ENCODE data around the gene GSE1.

The GSE1 gene

GRCh38 chr16:85637061-85637807 is 24.1 kb downstream of the GSE1 start:
- no peak for DNase-seq

GRCh38 chr16:85637808-85638647 is 24.9 kb downstream of the GSE1 start:
- DNase-seq, result no peak

- no peak for DNase-seq
These were observed 25.7 kb downstream of the GSE1 start for GRCh38 chr16:85638695-85639409.

- no peak for DNase-seq
These were observed 26.6 kb downstream of the GSE1 start for GRCh38 chr16:85639529-85640253.

- no peak for DNase-seq
These were observed 27.1 kb downstream of the GSE1 start for GRCh38 chr16:85640254-85640558.

- DNase-seq, result no peak
These were observed 27.5 kb downstream of the GSE1 start for GRCh38 chr16:85640585-85640984.

GRCh38 chr16:85641305-85641704 is 28.2 kb downstream of the GSE1 start:
- DNase-seq, result no peak

GRCh38 chr16:85641776-85642176 is 28.7 kb downstream of the GSE1 start:
- DNase-seq, result no peak

GRCh38 chr16:85642762-85643358 is 29.7 kb downstream of the GSE1 start:
- no peak for DNase-seq

GRCh38 chr16:85643631-85644030 is 30.5 kb downstream of the GSE1 start:
- DNase-seq, result no peak

GRCh38 chr16:85644093-85644712 is 31.1 kb downstream of the GSE1 start:
- DNase-seq, result no peak

- DNase-seq, result no peak
These were observed 32.0 kb downstream of the GSE1 start for GRCh38 chr16:85645021-85645589.

- no peak for DNase-seq
These were observed 33.3 kb downstream of the GSE1 start for GRCh38 chr16:85646358-85646907.

GRCh38 chr16:85646976-85647375 is 33.9 kb downstream of the GSE1 start:
- DNase-seq, result no peak

- DNase-seq, result no peak
These were observed 35.1 kb downstream of the GSE1 start for GRCh38 chr16:85648070-85648714.

GRCh38 chr16:85648805-85649204 is 35.7 kb downstream of the GSE1 start:
- peak; percentile 32 for DNase-seq

GRCh38 chr16:85649411-85650134 is 36.5 kb downstream of the GSE1 start:
- DNase-seq, result no peak

- DNase-seq, result no peak
These were observed 37.2 kb downstream of the GSE1 start for GRCh38 chr16:85650135-85650843.

- DNase-seq, result peak; percentile 44
These were observed 37.9 kb downstream of the GSE1 start for GRCh38 chr16:85650844-85651628.
